HG03342 (cell line): ENCODE data around the gene PDGFRB.

Experiments
- ATAC-seq: cut with Tn5 transposase; IDR thresholded peaks from one replicate; pipeline ENCODE4 v1.9.1; 2021; ENCODE audit warnings: mild to moderate bottlenecking, moderate library complexity; ENCODE audit not compliant: unreplicated experiment

Gene PDGFRB

DNA sequence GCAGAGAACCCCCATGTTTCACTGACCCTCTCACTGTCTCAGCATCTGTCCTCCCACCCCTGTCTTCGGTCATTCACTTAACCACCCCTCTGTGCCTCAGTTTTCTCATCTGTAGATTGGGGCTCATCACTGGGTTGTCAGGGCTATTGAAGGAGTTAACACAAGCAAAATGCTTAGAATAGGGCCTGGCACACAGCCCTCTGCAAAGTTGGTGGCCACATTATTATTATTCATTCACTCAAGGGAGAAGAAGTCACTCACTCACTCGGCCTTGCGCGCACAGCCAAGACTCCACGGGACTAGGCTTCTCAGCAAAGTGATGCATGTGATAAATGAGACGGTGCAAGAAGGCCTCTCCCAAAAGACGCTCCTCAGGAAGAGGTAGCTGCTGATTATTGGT is 8.0 kb downstream of the PDGFRB start:
- ATAC-seq = no peak

DNA sequence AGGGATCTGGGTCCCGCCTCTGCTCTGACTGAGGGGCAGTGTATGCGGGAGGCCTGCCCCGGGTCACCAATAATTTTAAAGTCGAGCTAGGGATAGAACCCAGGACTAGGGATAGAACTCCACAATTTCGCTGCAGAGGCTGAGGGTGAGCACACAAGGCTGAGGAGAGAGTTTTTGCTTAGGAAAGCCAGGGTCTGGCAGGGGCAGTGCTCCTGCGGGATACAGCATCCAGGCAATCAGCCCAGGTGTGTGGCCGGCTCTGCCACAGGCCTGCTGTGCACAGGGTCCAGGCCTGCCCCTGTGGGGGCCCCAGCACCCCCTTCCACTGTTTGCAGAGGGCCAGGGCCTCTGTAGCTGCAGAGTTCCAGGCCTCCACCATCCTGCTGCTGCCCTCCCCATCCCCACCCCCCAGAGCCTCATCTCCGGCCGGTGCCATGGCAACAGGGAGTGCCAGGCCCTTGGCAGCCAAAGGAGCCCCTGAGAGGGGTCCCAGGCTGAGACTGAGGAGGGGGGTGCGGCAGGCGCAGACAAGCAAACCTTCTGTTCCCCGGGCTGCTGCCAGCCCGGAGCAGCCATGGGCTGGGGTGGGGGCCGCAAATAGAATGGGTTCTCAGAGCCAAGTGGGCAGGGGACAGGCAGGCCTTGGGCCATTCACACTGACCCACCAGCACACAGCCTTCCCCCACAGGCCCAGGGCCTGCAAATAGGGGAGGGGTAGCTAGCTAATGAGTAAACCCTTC is 8.6 kb downstream of the PDGFRB start:
- ATAC-seq = no peak

DNA sequence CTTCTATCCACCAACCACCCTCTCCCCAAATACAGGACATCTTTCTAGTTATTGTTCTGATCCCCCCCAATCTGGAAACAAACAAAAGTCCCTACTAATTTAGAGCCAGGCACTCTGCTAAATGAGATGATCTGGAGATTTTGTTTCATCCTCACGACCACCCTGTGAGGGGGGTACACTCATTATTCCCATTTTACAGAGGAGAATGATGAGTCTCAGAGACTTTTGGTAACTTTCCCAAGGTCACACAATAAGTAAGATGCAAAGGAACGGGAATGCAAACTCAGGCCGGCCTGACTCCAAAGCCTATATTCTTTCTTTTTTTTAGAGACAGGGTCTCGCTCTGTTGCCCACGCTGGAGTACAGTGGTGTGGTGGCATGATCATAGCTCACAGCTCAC is 9.4 kb downstream of the PDGFRB start:
- ATAC-seq = no peak

DNA sequence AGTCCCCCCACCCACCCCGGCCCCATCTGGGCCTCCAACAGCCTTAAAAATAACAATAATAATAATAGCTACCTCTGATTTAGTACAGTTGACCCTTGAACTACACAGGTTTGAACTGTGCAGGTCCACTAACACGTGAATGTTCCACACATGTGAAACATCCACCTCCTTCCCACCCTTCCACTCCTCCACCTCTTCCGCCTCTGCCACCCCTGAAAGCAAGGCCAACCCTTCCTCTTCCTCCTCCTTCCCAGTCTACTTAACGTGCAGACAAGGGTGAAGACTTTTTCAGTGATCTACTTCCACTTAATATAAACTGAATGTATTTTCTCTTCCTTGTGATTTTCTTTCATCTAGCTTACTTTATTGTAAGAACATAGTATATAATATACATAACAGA is 10.8 kb downstream of the PDGFRB start:
- no peak for ATAC-seq

DNA sequence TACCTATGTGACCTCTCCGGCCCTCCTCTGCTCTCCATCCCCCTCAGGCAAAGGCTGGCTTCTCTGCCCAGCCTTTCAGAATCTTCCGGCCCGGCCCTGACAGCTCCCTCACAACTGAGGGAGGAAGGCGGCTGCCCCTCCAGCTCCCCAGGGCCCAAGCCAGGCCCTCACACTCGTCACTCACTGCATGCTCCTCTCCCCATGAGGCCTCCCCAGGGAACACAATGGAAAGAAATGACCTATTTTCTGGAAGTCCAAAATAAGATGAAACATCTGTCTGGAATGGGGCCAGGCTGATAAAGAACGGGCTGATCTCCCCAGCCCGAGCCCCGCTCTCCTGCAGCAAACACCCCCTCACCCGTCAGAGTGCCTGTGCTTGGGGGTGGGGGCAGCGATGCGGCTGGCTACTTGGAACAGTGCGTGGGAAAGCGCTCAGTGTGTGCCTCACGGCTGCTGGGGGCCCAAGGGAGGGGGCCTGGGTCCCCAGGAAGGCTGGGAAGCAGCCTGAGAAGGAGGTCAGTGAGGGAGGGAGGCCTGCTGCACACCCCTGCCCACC is 11.3 kb downstream of the PDGFRB start:
- no peak for ATAC-seq

DNA sequence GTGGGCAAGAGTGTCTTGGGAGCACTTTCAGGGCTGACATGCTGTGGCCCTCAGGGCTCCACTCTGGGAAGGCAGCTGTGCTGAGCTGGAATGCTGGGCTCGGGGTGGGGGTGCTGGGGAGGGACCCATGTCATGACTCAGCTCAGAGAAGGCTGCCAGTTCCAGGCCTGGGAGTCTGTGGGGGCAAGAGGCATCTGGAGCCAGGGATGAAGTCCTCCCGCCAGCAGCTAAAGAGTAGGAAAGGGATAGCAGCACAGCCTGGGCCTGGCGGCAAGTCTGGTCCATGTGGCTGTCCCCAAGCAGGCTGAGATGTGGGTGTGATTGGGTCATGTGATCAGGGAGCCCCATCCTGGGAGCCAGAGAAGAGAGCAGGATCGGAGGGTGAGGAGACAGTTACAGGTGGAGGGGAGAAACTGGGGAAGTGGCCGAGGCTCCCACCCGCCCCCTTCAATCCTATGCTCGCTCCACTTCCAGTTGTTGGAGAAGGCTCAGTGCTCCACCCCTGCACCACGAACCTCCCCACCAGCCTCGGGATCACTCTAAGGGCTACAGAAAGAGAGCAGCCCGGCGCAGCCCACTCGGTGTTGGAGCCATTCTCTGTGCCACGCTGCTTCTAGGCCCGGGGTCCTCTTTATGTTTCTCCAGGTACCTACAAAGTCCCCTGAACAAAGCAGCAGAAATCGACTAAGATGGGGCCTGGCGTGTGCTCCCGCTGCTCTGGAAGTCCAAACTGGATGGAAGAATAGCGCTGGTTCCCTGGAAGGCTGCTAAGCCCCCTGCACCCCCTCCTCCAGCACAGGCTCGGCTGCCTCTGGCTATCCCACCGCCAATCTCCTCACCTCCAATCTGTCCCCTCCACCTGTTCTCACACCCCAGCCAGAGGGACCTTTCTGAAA is 12.0 kb downstream of the PDGFRB start:
- no peak for ATAC-seq

DNA sequence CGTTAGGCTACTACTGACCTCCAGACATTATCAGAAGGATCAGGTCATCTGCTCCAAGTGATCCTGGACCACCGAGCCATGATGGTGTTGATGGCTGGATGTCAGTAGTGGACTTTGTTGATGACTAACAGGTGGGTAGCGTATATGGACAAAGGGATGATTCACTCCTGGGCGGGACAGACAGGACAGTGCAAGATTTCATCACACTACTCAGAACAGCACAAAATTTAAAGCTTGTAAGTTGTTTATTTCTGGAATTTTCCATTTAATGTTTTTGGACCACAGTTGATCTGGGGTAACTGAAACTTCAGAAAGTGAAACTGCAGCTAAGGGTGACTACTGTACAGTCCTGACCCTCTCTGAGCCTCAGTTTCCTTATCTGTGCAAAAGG is 12.7 kb downstream of the PDGFRB start:
- ATAC-seq = no peak

DNA sequence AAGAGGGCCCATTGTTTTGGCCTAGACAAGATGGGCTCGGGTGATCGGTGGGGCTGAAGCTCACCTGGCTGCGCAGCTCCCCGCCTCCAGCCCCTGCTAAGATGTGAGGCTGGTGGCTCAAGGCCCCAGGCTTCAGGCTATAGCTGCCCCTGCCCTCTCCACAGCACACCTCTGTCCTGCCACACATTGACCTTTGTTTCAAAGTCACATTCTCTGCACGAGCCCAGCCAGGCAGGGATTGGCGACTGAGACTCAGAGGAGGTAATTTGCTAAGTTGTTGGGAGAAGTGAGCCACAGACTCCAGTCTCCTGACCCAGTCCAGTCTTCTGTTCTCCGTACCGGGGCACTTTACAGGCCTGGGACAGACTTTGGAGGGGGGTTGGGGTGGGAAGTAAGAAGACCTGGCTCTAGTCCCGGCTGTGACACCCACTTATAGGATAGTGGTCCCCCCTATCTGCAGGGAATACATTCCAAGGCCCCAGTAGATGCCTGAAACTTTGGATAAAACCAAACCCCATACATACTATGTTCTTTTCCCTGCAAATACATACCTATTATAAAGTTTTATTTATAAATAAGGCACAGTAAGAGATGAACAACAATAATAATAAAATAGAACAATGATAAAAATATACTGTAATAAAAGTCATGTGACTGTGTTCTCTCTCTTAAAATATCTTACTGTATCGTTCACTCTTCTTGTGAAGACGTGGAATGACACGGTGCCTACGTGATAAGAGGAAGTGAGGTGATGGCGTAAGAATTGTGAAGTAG is 13.3 kb downstream of the PDGFRB start:
- ATAC-seq = no peak

DNA sequence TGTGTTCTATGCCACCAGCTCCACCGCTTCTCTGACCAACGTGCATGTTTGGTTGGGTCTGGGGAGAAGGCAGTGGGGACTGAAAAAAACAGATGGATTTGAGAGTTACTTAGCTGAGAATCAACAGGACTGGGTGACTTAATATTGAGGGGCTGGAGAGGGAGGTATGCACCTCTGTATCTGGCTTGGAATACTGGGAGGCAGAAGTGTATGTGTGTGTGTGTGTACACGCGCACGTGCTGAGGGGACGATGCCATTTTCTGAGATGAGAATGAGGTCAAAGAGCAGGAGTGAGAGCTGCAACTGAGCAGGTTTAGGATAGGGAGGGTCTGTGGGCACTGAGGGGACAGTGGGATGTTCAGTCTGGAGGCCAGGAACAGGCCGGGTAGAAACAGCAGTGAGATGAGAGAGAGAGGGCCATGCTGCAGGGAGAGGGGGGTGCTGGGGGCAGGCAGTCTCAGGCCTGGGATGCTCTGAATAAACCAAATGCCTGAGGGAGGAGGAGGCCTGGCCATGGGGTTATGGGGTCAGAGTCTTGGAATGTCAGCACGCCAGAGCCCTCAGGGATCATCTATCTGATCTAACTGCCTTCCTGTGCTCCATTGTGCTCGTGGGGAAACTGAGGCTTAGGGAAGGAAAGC is 14.0 kb downstream of the PDGFRB start:
- no peak for ATAC-seq

DNA sequence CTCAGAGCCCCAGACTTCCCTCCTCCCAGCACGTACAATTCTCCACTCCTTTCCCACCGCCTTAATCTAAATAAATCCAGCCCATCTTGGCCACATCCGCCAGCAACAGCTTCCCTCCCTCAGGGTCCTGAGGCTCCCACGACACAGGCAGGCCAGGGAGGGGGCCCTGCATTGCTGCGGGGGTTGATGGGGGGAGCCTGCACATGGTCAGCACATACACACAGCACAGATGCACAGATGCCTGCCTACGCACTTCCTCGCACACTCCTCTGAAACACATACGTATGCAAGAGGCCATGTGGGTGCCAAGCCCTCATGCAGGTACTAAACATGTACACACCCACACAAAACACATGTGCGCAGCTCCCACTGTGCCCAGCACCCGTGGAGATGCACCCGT is 14.8 kb downstream of the PDGFRB start:
- no peak for ATAC-seq

DNA sequence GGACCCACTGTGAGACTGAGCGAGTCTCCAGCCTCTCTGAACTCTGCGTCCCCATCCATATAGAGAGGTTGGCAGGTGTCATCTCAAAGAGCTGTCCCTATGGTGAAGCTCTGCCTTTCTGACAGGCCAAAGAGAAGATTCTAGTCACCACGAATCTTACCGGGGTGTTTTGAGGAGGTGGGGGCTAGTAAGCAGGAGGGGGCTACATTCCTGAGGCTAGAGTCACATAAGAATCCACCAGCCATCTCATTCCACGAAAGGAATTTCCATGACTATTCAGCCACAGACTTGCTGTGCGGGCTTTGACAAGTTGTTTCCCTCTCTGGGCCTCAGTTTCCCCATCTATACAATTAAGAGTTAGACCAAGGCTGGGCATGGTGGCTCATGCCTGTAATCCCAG is 16.3 kb downstream of the PDGFRB start:
- ATAC-seq = no peak

DNA sequence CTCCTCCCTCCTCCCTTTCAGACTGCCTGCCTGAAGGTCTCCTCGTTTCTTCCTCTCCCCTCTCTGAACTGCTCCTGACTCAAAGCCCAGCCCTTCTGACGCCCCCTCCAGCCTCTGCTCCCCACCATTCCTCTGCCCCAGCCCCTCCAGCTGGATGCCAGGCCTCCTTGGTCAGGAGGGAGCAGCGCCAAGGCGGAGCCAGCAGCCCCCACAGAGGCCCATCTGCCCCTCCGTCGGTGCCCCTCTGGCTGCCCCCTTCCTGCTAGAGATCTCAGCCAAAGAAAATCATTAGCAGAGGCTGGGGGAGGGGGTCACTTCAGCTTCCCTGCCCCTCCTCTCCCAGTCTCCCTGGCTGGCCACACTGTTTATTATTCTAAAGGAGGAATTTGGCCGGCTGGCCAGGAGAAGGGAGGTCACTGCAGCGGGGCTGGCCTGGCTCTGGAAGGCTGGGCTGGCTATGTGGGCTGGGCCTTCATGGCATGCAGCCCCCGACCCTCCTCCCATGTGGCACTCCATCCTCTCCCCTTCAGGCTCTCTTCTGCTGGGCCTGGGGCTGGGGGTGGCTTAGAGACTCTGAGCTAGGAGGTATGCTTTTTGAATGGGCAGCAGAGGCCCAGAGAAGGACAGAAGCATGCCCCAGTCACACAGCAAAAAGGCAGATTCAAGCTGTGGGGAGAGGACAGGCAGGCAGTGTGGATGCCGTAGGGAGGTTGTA is 16.9 kb downstream of the PDGFRB start:
- no peak for ATAC-seq

DNA sequence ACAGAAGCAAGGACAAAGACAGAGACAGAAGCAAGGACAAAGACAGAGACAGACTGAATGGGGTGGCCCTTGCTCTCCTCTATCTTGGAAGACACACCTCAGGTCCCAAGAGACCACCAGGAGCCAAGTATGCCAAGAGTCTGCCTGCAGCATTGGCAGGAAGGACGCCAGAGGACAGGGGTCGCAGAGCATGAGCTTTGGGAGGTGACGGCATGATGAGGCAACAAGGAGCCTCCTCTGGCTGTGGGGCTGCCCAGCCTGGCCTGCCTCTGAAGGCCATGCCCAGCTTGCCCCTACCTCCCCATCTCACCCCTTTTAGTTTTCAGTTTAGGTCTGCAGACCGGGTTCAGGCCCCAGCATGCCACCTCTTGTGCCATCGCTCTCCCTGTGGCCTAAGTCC is 17.6 kb downstream of the PDGFRB start:
- ATAC-seq = no peak

DNA sequence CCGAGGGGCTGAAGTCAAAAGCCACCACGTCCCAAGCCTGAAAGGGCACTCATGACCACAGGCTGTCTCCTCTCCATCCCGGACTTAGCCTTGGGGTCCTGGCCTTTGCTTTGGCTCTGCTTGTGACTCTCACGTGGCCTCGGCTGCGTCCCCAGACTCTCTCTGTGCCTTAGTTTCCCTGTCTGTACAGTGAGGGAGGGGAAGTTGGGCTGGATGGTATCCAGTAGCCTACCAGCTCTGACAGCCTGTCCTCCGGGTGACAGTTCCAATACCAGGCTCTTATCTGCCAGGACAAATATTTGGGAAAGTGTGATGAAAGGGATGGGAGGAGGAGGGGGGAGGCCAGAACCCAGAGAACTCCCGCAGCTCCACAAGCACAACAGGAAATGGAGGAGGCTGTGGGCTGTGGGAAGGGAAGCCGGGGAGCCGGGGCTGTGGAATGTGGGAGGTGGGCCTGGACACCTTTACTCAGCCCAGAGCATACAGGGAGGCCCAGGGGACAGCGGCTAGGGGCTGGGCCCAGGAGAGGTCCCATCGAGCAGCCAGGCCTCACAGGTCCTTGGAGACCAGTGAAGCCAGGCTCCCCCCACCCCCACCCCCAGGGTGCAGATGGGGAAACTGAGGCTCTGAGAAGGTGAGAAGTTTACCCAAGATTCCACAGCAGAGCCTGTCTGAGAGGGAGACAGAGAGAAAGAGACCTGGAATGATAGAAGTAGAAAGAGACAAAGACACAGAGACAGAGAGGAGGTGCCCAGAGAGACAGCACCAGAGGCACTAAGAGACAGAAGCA is 18.3 kb downstream of the PDGFRB start:
- ATAC-seq = no peak

DNA sequence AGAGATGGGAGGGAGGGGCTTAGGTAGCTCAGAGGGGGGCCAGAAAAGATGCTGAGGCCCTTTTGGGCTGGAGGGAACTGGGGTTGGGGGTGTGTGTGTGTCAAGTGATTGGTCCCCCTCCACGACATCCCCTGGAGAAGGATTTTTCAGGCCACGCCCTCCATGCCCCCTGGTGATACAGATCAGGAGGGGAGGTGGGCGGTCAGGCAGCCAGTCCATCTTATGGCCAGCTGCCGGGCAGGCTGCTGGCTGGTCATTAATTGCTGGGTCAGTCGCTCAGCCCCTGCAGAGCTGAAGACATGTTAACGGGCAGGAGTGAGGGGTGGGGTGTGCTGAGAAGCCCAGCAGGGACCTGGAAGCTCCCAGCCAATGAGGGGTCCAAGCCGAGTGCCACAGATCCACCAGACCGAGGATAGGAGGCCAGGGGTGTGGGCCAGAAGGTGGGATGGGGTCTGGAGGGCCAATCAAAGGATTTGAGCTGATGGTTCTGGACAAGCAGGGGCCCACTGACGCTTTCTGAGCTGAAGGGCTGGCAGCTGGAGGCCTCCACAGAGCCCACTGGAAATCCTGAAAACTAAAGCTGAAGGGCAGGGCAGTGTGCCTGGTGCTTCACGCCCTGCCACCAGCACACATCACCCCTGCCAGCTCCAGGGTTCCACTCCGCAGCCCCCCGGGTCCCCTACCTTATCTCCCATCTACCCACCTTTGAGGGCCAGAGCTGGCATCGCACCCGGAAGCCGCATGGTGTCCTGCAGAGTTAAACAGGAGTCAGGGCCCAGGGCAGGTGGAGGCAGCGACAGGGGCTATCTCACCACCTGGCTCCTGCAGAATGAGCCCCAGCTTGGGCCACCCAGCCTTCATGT is 19.1 kb downstream of the PDGFRB start:
- no peak for ATAC-seq

DNA sequence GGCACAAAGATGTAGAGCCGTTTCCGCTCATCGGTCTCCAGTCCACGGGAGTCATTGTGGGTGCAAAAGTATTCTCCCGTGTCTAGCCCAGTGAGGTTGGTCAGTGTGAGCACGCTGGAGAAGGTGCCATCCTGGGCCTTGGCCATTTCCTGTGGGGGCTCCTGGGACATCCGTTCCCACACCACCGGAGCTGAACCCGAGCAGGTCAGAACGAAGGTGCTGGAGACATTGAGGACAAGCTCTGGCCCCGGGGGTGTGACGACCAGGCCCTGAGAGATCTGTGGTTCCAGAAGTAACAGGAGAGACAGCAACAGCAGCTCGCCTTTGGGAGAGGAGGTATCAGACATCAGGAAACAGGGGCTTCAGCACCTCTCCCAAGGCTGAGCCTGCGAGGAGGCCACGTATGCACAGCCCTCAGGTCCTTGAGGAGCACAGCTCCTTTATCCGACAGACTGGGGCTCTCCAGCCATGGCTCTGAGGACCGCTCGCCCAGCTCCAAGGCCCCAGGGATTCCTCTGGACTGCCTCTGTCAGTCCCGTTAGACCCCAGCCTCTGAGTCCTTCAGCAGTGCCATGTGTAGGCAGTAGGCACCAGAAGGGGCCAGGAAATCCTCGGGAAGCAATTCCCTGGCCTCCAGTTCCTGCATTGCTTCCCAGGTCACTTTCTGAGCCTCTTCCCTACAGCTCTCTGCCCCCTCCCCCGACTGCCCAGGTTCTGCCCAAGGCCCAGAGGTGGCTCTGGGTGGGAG is 19.9 kb downstream of the PDGFRB start:
- ATAC-seq = no peak

DNA sequence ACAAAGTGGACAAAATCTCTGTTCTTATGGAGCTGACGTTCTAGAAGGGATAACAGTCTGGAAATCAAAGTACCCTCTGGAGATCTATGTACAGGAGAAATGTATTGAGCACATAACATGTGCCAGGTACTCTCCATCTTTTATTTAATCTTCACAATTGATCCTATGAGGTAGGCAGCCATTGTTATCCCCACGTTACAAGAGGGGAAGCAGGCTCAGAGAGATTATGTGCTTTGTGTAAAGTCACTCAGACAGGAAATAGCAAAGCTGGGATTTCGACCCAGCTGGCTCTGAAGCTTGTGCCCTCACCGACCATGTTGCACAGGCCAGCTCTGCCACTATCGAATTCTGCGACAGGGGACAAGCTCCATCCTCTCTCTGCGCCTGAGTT is 21.5 kb downstream of the PDGFRB start:
- ATAC-seq = no peak
